ENCODE measurements around the gene SETDB2. TPM values are rescaled to one million over a fixed set of nuclear protein-coding genes. Genes with fewer than 3 reads are reported as not detected.

SETDB2 gene
- total and polyA plus RNA-seq, 2 of the 13 experiments (the other 11 are each of a cell fraction or from before 2014, with no cell fraction given): 8.1 to 8.7 TPM

DNA sequence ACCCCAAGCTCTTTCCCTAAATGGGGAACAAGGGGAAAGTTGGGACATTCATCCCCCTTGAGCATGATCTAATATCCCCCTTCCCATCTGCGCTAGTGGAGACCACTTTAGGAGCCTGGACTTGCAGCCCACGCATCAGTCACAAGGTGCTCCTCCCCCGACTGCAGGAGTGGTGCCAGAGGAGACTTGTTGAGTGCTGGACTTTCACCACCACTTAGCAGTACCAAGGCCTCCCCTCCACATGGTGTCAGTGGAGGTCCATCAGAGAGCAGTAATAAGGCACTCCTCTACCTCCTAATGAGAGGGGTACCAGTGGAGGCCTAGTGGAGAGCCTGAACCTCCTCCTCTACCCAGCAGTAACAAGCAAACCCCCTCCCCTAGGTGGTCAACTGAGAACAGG, 22.7 kb upstream of the SETDB2 start (continued):
- TF ChIP-seq, protein P1, sequence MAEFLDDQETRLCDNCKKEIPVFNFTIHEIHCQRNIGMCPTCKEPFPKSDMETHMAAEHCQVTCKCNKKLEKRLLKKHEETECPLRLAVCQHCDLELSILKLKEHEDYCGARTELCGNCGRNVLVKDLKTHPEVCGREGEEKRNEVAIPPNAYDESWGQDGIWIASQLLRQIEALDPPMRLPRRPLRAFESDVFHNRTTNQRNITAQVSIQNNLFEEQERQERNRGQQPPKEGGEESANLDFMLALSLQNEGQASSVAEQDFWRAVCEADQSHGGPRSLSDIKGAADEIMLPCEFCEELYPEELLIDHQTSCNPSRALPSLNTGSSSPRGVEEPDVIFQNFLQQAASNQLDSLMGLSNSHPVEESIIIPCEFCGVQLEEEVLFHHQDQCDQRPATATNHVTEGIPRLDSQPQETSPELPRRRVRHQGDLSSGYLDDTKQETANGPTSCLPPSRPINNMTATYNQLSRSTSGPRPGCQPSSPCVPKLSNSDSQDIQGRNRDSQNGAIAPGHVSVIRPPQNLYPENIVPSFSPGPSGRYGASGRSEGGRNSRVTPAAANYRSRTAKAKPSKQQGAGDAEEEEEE (CRISPR knock-in tag; IDR thresholded peaks at IDR 0.05; ENCODE audit: borderline replicate concordance): no peak
- TF ChIP-seq ZNF75D (CRISPR knock-in tag; IDR thresholded peaks at IDR 0.05; ENCODE audit: borderline replicate concordance): no peak
- TF ChIP-seq, protein P2, sequence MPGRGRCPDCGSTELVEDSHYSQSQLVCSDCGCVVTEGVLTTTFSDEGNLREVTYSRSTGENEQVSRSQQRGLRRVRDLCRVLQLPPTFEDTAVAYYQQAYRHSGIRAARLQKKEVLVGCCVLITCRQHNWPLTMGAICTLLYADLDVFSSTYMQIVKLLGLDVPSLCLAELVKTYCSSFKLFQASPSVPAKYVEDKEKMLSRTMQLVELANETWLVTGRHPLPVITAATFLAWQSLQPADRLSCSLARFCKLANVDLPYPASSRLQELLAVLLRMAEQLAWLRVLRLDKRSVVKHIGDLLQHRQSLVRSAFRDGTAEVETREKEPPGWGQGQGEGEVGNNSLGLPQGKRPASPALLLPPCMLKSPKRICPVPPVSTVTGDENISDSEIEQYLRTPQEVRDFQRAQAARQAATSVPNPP (CRISPR knock-in tag; IDR thresholded peaks at IDR 0.05): no peak
- no peak for TF ChIP-seq CCDC6 (CRISPR knock-in tag; IDR thresholded peaks at IDR 0.05)
- TF ChIP-seq, protein P3, sequence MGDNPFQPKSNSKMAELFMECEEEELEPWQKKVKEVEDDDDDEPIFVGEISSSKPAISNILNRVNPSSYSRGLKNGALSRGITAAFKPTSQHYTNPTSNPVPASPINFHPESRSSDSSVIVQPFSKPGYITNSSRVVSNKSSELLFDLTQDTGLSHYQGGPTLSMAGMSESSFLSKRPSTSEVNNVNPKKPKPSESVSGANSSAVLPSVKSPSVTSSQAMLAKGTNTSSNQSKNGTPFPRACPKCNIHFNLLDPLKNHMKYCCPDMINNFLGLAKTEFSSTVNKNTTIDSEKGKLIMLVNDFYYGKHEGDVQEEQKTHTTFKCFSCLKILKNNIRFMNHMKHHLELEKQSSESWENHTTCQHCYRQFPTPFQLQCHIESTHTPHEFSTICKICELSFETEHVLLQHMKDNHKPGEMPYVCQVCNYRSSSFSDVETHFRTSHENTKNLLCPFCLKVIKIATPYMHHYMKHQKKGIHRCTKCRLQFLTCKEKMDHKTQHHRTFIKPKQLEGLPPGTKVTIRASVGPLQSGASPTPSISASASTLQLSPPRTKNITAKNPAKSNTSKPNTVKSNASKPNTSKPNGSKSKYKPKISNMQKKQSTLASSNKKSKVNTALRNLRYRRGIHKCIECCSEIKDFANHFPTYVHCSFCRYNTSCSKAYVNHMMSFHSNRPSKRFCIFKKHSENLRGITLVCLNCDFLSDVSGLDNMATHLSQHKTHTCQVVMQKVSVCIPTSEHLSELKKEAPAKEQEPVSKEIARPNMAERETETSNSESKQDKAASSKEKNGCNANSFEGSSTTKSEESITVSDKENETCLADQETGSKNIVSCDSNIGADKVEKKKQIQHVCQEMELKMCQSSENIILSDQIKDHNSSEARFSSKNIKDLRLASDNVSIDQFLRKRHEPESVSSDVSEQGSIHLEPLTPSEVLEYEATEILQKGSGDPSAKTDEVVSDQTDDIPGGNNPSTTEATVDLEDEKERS (CRISPR knock-in tag; IDR thresholded peaks at IDR 0.05): no peak
- no peak for TF ChIP-seq ZSCAN31 (CRISPR knock-in tag; IDR thresholded peaks at IDR 0.05; ENCODE audit: low read depth)
- TF ChIP-seq, protein P4, sequence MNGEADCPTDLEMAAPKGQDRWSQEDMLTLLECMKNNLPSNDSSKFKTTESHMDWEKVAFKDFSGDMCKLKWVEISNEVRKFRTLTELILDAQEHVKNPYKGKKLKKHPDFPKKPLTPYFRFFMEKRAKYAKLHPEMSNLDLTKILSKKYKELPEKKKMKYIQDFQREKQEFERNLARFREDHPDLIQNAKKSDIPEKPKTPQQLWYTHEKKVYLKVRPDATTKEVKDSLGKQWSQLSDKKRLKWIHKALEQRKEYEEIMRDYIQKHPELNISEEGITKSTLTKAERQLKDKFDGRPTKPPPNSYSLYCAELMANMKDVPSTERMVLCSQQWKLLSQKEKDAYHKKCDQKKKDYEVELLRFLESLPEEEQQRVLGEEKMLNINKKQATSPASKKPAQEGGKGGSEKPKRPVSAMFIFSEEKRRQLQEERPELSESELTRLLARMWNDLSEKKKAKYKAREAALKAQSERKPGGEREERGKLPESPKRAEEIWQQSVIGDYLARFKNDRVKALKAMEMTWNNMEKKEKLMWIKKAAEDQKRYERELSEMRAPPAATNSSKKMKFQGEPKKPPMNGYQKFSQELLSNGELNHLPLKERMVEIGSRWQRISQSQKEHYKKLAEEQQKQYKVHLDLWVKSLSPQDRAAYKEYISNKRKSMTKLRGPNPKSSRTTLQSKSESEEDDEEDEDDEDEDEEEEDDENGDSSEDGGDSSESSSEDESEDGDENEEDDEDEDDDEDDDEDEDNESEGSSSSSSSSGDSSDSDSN (CRISPR knock-in tag; IDR thresholded peaks at IDR 0.05): no peak
- TF ChIP-seq, protein P5, sequence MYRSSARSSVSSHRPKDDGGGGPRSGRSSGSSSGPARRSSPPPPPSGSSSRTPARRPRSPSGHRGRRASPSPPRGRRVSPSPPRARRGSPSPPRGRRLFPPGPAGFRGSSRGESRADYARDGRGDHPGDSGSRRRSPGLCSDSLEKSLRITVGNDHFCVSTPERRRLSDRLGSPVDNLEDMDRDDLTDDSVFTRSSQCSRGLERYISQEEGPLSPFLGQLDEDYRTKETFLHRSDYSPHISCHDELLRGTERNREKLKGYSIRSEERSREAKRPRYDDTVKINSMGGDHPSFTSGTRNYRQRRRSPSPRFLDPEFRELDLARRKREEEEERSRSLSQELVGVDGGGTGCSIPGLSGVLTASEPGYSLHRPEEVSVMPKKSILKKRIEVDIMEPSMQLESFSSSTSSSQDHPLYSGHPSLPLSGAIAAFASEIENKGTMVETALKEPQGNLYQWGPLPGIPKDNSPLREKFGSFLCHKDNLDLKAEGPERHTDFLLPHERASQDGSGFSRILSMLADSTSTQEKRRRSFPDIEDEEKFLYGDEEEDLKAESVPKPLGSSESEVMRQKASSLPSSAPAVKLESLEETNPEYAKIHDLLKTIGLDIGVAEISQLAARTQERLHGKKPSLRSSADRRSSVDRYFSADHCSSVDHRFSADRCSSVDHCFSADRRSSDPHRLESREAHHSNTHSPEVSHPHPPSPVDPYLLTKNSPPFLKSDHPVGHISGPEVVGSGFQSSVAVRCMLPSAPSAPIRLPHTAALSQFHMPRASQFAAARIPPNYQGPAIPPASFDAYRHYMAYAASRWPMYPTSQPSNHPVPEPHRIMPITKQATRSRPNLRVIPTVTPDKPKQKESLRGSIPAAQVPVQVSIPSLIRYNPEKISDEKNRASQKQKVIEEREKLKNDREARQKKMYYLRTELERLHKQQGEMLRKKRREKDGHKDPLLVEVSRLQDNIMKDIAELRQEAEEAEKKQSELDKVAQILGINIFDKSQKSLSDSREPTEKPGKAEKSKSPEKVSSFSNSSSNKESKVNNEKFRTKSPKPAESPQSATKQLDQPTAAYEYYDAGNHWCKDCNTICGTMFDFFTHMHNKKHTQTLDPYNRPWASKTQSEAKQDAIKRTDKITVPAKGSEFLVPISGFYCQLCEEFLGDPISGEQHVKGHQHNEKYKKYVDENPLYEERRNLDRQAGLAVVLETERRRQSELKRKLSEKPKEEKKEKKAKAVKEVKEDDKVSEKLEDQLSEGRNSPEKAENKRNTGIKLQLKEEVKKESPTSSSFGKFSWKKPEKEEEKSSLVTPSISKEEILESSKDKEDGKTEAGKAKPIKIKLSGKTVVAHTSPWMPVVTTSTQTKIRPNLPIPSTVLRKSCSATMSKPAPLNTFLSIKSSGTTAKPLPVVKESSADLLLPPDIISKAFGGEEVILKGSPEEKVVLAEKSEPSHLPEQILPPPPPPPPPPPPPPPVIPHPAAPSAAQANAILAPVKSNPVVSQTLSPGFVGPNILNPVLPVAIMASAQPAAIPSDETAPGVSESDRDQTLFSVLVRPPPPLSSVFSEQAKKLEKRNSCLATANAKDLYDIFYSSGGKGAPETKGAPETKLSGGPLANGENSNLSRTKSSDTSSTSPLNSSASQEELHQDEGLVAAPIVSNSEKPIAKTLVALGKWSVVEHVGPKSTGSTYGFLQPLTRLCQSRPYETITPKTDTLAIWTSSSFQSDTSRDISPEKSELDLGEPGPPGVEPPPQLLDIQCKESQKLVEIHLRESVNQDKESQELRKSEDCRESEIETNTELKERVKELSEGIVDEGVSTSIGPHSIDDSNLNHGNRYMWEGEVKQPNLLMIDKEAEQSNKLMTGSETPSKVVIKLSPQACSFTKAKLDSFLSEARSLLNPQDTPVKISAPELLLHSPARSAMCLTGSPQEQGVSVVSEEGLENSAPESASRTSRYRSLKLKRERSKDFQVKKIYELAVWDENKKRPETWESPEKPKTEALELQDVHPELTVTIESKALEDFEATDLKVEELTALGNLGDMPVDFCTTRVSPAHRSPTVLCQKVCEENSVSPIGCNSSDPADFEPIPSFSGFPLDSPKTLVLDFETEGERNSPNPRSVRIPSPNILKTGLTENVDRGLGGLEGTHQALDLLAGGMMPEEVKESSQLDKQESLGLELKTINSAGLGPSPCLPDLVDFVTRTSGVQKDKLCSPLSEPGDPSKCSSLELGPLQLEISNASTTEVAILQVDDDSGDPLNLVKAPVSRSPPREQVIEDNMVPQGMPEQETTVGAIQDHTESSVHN (CRISPR knock-in tag; IDR thresholded peaks at IDR 0.05): no peak
- no peak for TF ChIP-seq KMT2B (CRISPR knock-in tag; IDR thresholded peaks at IDR 0.05)
- no peak for TF ChIP-seq RFX5 (IDR thresholded peaks at IDR 0.05; ENCODE audit: low read depth, low read length)
